ENCODE data around the gene CASK. TPM values are rescaled to one million over a fixed set of nuclear protein-coding genes. Genes with fewer than 3 reads are reported as not detected.

Gene CASK
- total RNA-seq, 1 experiment from 2014 or later: 163 TPM

GRCh38 chrX:41906515-41907187, 16.7 kb downstream of the CASK start:
- Mint-ChIP-seq H3K4me3 (ENCODE audit: unreplicated experiment) (no peak overlapping the region), H3K4me1 (ENCODE audit: low read depth, unreplicated experiment) (no peaks in the 10 kb centered on the region), H3K27me3 (ENCODE audit: insufficient read depth, unreplicated experiment) (no peaks in the 10 kb centered on the region), H3K27ac (ENCODE audit: unreplicated experiment) (no peak overlapping the region), H3K36me3 (ENCODE audit: insufficient read depth, unreplicated experiment) (peaks cover 25% of the 10 kb centered on the region), H3K9me3 (ENCODE audit: unreplicated experiment) (peaks cover 10% of the 10 kb centered on the region)
- H3K36me3 ChIP-seq (ENCODE audit: control insufficient read depth, insufficient read depth, low read length): no peaks in the 10 kb centered on the region
- ChIA-PET POLR2A (no interaction called here), CTCF (no interaction called here)
- no peak overlapping the region for H3K4me3 ChIP-seq (ENCODE audit: low read depth, low read length)
- H3K9me3 ChIP-seq: no peaks in the 10 kb centered on the region
- no peaks in the 10 kb centered on the region for H3K4me1 ChIP-seq
- no peaks in the 10 kb centered on the region for H3K27me3 ChIP-seq (replicated peaks; ENCODE audit: control insufficient read depth, insufficient read depth, low read length)
- no TSS peak for BruUV-seq (replicated peaks)
- no peak for TF ChIP-seq CTCF (IDR thresholded peaks at IDR 0.05; ENCODE audit: insufficient read depth in 1 of 2, low read depth in 1 of 2, low read length in 1 of 2, severe bottlenecking in 1 of 2, unreplicated experiment in 1 of 2)
- intact Hi-C loops (cut with micrococcal nuclease; ENCODE audit: unreplicated experiment): no loop called here
- DNase-seq: no peak

- CTCF ChIA-PET: no interaction called here
- Histone ChIP-seq H3K4me3 (ENCODE audit: low read depth, low read length) (no peak overlapping the region), H3K4me1 (no peaks in the 10 kb centered on the region), H3K27me3 (replicated peaks; ENCODE audit: control insufficient read depth, insufficient read depth, low read length) (no peaks in the 10 kb centered on the region), H3K36me3 (ENCODE audit: control insufficient read depth, insufficient read depth, low read length) (no peaks in the 10 kb centered on the region), H3K9me3 (no peaks in the 10 kb centered on the region)
- Mint-ChIP-seq H3K27ac (ENCODE audit: unreplicated experiment) (no peak overlapping the region), H3K4me3 (ENCODE audit: unreplicated experiment) (no peak overlapping the region), H3K9me3 (ENCODE audit: unreplicated experiment) (peaks cover 27% of the 10 kb centered on the region), H3K36me3 (ENCODE audit: insufficient read depth, unreplicated experiment) (peaks cover 53% of the 10 kb centered on the region), H3K27me3 (ENCODE audit: insufficient read depth, unreplicated experiment) (no peaks in the 10 kb centered on the region), H3K4me1 (ENCODE audit: low read depth, unreplicated experiment) (no peaks in the 10 kb centered on the region)
- intact Hi-C loops (cut with micrococcal nuclease; ENCODE audit: unreplicated experiment): no loop called here
- no TSS peak for BruUV-seq (replicated peaks)
- no peak for DNase-seq
- POLR2A ChIA-PET: no interaction called here
- TF ChIP-seq CTCF (IDR thresholded peaks at IDR 0.05; ENCODE audit: insufficient read depth in 1 of 2, low read depth in 1 of 2, low read length in 1 of 2, severe bottlenecking in 1 of 2, unreplicated experiment in 1 of 2): no peak
Observed at GRCh38 chrX:41903544-41903943, 19.8 kb downstream of the CASK start.

GRCh38 chrX:41900321-41900720, 23.0 kb downstream of the CASK start:
- Mint-ChIP-seq H3K4me3 (ENCODE audit: unreplicated experiment) (no peak overlapping the region), H3K9me3 (ENCODE audit: unreplicated experiment) (peaks cover 33% of the 10 kb centered on the region), H3K36me3 (ENCODE audit: insufficient read depth, unreplicated experiment) (peaks cover 58% of the 10 kb centered on the region), H3K27me3 (ENCODE audit: insufficient read depth, unreplicated experiment) (no peaks in the 10 kb centered on the region), H3K27ac (ENCODE audit: unreplicated experiment) (no peak overlapping the region), H3K4me1 (ENCODE audit: low read depth, unreplicated experiment) (no peaks in the 10 kb centered on the region)
- no peak overlapping the region for H3K4me3 ChIP-seq (ENCODE audit: low read depth, low read length)
- H3K9me3 ChIP-seq: no peaks in the 10 kb centered on the region
- ChIA-PET CTCF (no interaction called here), POLR2A (no interaction called here)
- no peaks in the 10 kb centered on the region for H3K27me3 ChIP-seq (replicated peaks; ENCODE audit: control insufficient read depth, insufficient read depth, low read length)
- no peak for TF ChIP-seq CTCF (IDR thresholded peaks at IDR 0.05; ENCODE audit: insufficient read depth in 1 of 2, low read depth in 1 of 2, low read length in 1 of 2, severe bottlenecking in 1 of 2, unreplicated experiment in 1 of 2)
- BruUV-seq (replicated peaks): no TSS peak
- H3K36me3 ChIP-seq (ENCODE audit: control insufficient read depth, insufficient read depth, low read length): no peaks in the 10 kb centered on the region
- DNase-seq: no peak
- intact Hi-C loops (cut with micrococcal nuclease; ENCODE audit: unreplicated experiment): no loop called here
- no peaks in the 10 kb centered on the region for H3K4me1 ChIP-seq
